Prostate gland (tissue), 2 donors: Measurements from ENCODE around the gene KCNN3.

Experiments used
- CTCF ChIP-seq, 4 experiments: fragments of 200-600 bp in 2 of 4; fragments of 450-650 bp in 2 of 4; sonication (generic) in 2 of 4; IDR thresholded peaks; 1 replicate in 3 of 4; 2 replicates in 1 of 4; pipeline ENCODE4 v1.5.1; 2016 to 2019; ENCODE audit warnings: antibody characterized with exemption in 4 of 4, mild to moderate bottlenecking in 2 of 4, moderate library complexity in 2 of 4
- POLR2A ChIP-seq: fragments of 450-650 bp; IDR thresholded peaks from one replicate; pipeline ENCODE4 v1.6.1; 2016; ENCODE audit warnings: antibody characterized with exemption, mild to moderate bottlenecking
- POLR2AphosphoS5 ChIP-seq: sonication (generic); formaldehyde crosslinking; IDR thresholded peaks from one replicate; pipeline ENCODE4 v1.6.1; 2017; ENCODE audit warnings: antibody characterized with exemption

- TF ChIP-seq CTCF (IDR thresholded peaks at IDR 0.05) (no peak), POLR2AphosphoS5 (no peak), POLR2A (no peak)
These were observed 13.5 kb downstream of the KCNN3 start for GRCh38 chr1:154856544-154856943.
